ENCODE data around the gene ALDH1B1. TPM values are rescaled to one million over a fixed set of nuclear protein-coding genes. Genes with fewer than 3 reads are reported as not detected.

Gene ALDH1B1
- total RNA-seq, 1 experiment from 2014 or later, result 46.6 TPM

GRCh38 chr9:38414040-38414723 lies 21.7 kb downstream of the ALDH1B1 start:
- Histone ChIP-seq H3K4me2 (ENCODE audit: low read length) (no peak overlapping the region), H4K20me1 (ENCODE audit: insufficient read depth) (no peaks in the 10 kb centered on the region), H3K9ac (ENCODE audit: low read length) (no peak overlapping the region), H3K4me3 (replicated peaks in 1 of 2; ENCODE audit: low read depth in 1 of 2, low read length in 2 of 2) (no peak overlapping the region), H3K27me3 (ENCODE audit: insufficient read depth, low read length) (peaks cover 17% of the 10 kb centered on the region), H3K36me3 (ENCODE audit: control insufficient read depth in 1 of 2, insufficient read depth in 2 of 2, low read length in 2 of 2) (no peaks in the 10 kb centered on the region), H3K79me2 (ENCODE audit: insufficient read depth, low read length) (no peaks in the 10 kb centered on the region), H3K9me3 (ENCODE audit: control insufficient read depth in 1 of 2, insufficient read depth in 1 of 2, low read depth in 1 of 2, low read length in 2 of 2) (no peaks in the 10 kb centered on the region), H2AFZ (ENCODE audit: low read depth, low read length, poor library complexity, severe bottlenecking) (no peak overlapping the region), H3K9me2 (ENCODE audit: insufficient read depth) (no peaks in the 10 kb centered on the region), H3K4me1 (ENCODE audit: control insufficient read depth in 1 of 2, insufficient read depth in 2 of 2, low read length in 2 of 2) (no peaks in the 10 kb centered on the region), H3K27ac (ENCODE audit: low read depth, low read length) (no peak overlapping the region)
- ChIA-PET CTCF (no interaction called here), RAD21 (ENCODE audit: low non-redundant PET in 1 of 2, low total read pairs in 2 of 2, uncharacterized antibody in 2 of 2, unreplicated experiment in 2 of 2) (no interaction called here), POLR2A (no interaction called here)
- DNase-seq (ENCODE audit: low read depth, low spot score) (no peak), ATAC-seq (no peak)
- no TSS peak for BruUV-seq (replicated peaks)
- intact Hi-C loops (cut with micrococcal nuclease), result no loop called here
- TF ChIP-seq SRF (IDR thresholded peaks at IDR 0.05; ENCODE audit: low read depth) (no peak), POLR2AphosphoS5 (IDR thresholded peaks at IDR 0.05; ENCODE audit: low read depth, low read length) (no peak), POLR2A (IDR thresholded peaks at IDR 0.05; ENCODE audit: borderline replicate concordance, extremely low read depth, insufficient read depth, insufficient read length) (no peak), RAD21 (IDR thresholded peaks at IDR 0.05; ENCODE audit: low read depth) (no peak), SP1 (IDR thresholded peaks at IDR 0.05; ENCODE audit: low read depth) (no peak), ZBTB33 (IDR thresholded peaks at IDR 0.05; ENCODE audit: extremely low read depth, insufficient replicate concordance, low read length) (no peak), ZNF274 (IDR thresholded peaks at IDR 0.05; ENCODE audit: low read depth, low read length) (no peak), SIN3A (IDR thresholded peaks at IDR 0.05; ENCODE audit: low read depth) (no peak), FOSL1 (IDR thresholded peaks at IDR 0.05; ENCODE audit: low read depth) (no peak), CEBPB (IDR thresholded peaks at IDR 0.05; ENCODE audit: low read depth) (no peak), YY1 (IDR thresholded peaks at IDR 0.05; ENCODE audit: extremely low read depth, insufficient replicate concordance, low read depth, low read length) (no peak)
- TF ChIP-seq, protein P1, sequence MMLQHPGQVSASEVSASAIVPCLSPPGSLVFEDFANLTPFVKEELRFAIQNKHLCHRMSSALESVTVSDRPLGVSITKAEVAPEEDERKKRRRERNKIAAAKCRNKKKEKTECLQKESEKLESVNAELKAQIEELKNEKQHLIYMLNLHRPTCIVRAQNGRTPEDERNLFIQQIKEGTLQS (IDR thresholded peaks at IDR 0.05), result no peak
- TF ChIP-seq, protein P2, sequence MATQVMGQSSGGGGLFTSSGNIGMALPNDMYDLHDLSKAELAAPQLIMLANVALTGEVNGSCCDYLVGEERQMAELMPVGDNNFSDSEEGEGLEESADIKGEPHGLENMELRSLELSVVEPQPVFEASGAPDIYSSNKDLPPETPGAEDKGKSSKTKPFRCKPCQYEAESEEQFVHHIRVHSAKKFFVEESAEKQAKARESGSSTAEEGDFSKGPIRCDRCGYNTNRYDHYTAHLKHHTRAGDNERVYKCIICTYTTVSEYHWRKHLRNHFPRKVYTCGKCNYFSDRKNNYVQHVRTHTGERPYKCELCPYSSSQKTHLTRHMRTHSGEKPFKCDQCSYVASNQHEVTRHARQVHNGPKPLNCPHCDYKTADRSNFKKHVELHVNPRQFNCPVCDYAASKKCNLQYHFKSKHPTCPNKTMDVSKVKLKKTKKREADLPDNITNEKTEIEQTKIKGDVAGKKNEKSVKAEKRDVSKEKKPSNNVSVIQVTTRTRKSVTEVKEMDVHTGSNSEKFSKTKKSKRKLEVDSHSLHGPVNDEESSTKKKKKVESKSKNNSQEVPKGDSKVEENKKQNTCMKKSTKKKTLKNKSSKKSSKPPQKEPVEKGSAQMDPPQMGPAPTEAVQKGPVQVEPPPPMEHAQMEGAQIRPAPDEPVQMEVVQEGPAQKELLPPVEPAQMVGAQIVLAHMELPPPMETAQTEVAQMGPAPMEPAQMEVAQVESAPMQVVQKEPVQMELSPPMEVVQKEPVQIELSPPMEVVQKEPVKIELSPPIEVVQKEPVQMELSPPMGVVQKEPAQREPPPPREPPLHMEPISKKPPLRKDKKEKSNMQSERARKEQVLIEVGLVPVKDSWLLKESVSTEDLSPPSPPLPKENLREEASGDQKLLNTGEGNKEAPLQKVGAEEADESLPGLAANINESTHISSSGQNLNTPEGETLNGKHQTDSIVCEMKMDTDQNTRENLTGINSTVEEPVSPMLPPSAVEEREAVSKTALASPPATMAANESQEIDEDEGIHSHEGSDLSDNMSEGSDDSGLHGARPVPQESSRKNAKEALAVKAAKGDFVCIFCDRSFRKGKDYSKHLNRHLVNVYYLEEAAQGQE (IDR thresholded peaks at IDR 0.05; ENCODE audit: low read depth), result no peak

All from HCT116 (cell line).